K562 treated with DMSO at 1 percent for 12 hours (cell line): Measurements from ENCODE around the gene YES1. TPM values are rescaled to one million over a fixed set of nuclear protein-coding genes. Genes with fewer than 3 reads are reported as not detected.

Experiments
- total RNA-seq: library from RNA; unstranded; fragments of 300-600 nt; gene quantifications from 2 replicates; pipeline ENCODE4 v1.2.3, GENCODE V29; 2022; ENCODE audit not compliant: insufficient read depth

Gene YES1
- total RNA-seq = 7.5 and 36.1 TPM in 2 replicates

GRCh38 chr18:811892-812375, at the start of gene YES1:
Gene YES1 (minus strand): TSS chr18:812242. CDS start chr18:756827, 55,415 bp downstream.

GRCh38 chr18:712401-713134, 99.5 kb downstream of the YES1 start, which contains the start of gene ENOSF1:
Gene ENOSF1 (minus strand): TSS chr18:712630. CDS start chr18:712587, 43 bp downstream.

Other genes with a start within 250 kb of the YES1 start
- gene CETN1, start 231.9 kb downstream of the YES1 start, total RNA-seq = not detected in 2 replicates
- gene CLUL1, start 215.3 kb downstream of the YES1 start, total RNA-seq = not detected in 2 replicates
- gene TYMS, start 154.6 kb downstream of the YES1 start, total RNA-seq = 176 and 250 TPM in 2 replicates
- gene ENOSF1, start 99.6 kb downstream of the YES1 start, total RNA-seq = 19.1 and 48.3 TPM in 2 replicates
- not detected in 2 replicates for gene ADCYAP1, start 92.6 kb upstream of the YES1 start, total RNA-seq